Liver (tissue), 3 donors: ENCODE data around the gene KRTAP3-2.

Experiments
- FOXA1 ChIP-seq: IDR thresholded peaks from 2 replicates; pipeline ENCODE4 v1.6.1; 2016; ENCODE audit warnings: antibody characterized with exemption
- GABPA ChIP-seq, 2 donors: IDR thresholded peaks in 1 of 2; conservative IDR thresholded peaks in 1 of 2; 2 replicates each; pipeline ENCODE4 v1.6.1; 2016; ENCODE audit warnings: antibody characterized with exemption in 2 of 2, mild to moderate bottlenecking in 1 of 2, moderate library complexity in 1 of 2
- JUND ChIP-seq, 2 donors: IDR thresholded peaks; 2 replicates each; pipeline ENCODE4 v1.6.1; 2016; ENCODE audit warnings: antibody characterized with exemption in 2 of 2
- RAD21 ChIP-seq, 2 donors: IDR thresholded peaks; 2 replicates each; pipeline ENCODE4 v1.6.1; 2016; ENCODE audit warnings: antibody characterized with exemption in 2 of 2, mild to moderate bottlenecking in 2 of 2
- SP1 ChIP-seq: IDR thresholded peaks from 2 replicates; pipeline ENCODE4 v1.6.1; 2018; ENCODE audit warnings: antibody characterized with exemption, mild to moderate bottlenecking
- YY1 ChIP-seq: IDR thresholded peaks from 2 replicates; pipeline ENCODE4 v1.6.1; 2016; ENCODE audit warnings: antibody characterized with exemption, mild to moderate bottlenecking
- TF ChIP-seq, protein P1 (sequence below): fragments of 150-350 bp; IDR thresholded peaks from 2 replicates; pipeline ENCODE4 v1.5.1; 2017; ENCODE audit warnings: improper control_type of control experiment, low read depth, low read length; ENCODE audit not compliant: missing input control
- donor health status: healthy.
- donor health status: healthy.

DNA sequence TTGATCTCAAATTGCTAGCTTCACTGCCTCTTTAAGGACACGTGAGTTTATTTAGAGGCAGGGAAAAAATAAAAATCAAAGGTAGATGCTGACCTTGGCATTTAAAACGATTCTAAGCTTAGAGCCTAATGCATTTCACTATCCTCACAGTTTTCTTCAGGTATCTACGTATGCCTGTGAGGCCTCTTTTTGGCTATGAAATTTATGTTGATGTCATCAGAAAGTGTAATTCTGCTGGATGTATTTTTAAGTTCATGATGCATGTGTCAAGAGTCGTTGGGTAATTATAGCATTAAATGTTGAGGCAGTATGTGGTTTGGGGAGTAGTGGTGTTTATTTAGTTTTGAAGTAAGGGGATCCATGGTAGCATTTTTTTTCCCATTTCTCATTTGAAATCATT is 4.2 kb upstream of the KRTAP3-2 start:
- TF ChIP-seq, protein P1, sequence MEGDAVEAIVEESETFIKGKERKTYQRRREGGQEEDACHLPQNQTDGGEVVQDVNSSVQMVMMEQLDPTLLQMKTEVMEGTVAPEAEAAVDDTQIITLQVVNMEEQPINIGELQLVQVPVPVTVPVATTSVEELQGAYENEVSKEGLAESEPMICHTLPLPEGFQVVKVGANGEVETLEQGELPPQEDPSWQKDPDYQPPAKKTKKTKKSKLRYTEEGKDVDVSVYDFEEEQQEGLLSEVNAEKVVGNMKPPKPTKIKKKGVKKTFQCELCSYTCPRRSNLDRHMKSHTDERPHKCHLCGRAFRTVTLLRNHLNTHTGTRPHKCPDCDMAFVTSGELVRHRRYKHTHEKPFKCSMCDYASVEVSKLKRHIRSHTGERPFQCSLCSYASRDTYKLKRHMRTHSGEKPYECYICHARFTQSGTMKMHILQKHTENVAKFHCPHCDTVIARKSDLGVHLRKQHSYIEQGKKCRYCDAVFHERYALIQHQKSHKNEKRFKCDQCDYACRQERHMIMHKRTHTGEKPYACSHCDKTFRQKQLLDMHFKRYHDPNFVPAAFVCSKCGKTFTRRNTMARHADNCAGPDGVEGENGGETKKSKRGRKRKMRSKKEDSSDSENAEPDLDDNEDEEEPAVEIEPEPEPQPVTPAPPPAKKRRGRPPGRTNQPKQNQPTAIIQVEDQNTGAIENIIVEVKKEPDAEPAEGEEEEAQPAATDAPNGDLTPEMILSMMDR, result no peak
- TF ChIP-seq FOXA1 (no peak), SP1 (no peak), RAD21 (IDR thresholded peaks at IDR 0.05) (no peak), GABPA (IDR thresholded peaks at IDR 0.05 in 1 of 2, conservative IDR thresholded peaks at IDR 0.05 in 1 of 2) (no peak), YY1 (no peak), JUND (IDR thresholded peaks at IDR 0.05) (no peak)
